Stromal cell of bone marrow (primary cell): Measurements from ENCODE around the gene SECTM1.

ENCODE experiments used
- DNase-seq: peaks from one replicate; pipeline ENCODE4 v3.0.0-alpha.2; 2012; ENCODE audit warnings: low read depth

SECTM1 gene

DNA sequence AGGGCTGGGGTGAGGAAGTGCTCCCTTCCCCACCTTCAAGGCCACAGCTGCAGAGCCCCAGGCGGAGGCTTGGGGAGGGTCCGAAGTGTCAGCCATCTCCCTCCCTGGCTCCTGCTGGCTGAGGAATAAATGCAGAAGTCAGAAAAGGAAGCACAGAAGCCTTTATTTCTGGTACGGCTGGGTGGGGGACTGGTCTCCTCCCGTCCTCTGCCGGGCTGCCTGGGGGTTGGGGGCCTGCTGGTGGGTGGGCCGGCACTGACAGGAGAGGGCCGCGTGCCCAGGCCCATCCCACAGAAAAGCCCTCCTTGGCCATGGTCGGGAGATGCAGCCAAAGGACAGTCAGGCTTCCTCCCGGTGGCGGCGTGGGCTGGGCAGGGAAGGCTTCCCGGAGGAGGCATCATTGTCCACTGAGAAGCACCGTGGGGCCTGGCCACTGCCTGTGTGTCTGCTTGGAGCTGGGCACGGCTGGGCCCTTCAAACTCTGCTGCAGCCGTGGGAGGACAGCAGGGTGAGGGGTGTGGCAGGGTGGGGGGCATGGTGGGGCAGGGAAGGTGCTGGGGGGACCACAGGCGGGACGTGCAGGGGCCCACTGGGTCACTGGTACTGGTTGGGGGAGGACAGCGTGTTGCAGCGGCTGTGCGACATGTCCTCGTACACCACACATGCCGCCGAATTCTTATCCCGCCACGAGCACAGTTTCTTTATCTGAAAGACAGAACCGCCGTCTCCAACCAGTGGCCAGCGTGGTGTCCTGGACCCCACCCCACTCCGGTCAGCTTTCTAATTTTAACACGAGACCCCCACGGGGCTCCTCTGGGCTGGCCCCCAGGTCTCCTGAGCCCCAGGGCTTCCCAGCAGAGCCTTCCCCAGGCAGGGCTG is 18.6 kb downstream of the SECTM1 start:
- no peak for DNase-seq

GRCh38 chr17:82314012-82314726 is 19.4 kb downstream of the SECTM1 start:
- no peak for DNase-seq

- DNase-seq = no peak
Observed at GRCh38 chr17:82313195-82314011, 20.2 kb downstream of the SECTM1 start.

GRCh38 chr17:82311971-82312370 is 21.6 kb downstream of the SECTM1 start:
- DNase-seq = no peak

GRCh38 chr17:82310877-82311276 is 22.7 kb downstream of the SECTM1 start:
- no peak for DNase-seq

DNA sequence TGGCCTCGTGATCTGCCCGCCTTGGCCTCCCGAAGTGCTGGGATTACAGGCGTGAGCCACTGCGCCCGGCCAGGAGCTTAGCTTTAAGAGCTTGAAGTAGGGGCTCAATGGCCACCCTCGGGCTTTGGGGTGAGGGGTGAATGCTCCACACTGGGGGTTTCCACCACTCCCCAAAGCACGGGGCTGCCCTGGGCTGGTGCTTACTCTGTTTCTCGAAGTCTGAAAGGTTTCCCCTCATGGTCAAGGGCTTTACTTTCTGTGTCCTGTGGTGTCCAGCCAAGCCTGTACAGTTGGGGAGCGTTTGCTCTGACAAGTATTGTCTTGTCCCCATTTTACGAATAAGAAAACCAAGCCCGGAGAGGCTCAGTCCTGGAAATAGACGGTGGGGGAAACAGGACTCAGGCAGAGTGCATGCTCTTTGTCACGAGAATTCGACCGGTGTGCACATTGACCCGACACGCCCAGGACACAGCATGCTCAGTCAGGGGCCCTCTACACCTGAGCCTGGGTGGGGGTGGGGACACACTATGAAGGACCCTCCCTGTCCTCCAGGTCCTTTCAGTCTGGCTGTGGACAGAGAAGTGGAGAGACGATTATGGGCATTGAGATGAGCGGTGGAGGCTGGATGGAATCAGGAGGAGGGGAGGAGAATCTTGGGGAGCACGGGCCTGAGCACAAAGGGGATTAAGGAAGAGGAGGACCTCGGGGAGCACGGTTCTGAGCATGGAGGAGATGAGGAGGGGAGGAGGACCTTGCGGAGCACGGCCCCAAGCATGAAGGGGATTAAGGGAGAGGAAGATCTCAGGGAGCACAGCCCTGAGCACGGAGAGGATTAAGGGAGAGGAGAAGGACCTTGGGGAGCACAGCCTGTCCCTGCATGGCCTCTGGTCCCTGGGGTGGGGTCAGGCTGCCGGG is 23.7 kb downstream of the SECTM1 start:
- DNase-seq = no peak

- no peak for DNase-seq
Observed at GRCh38 chr17:82305727-82306300, 27.8 kb downstream of the SECTM1 start.

GRCh38 chr17:82304826-82305726 is 28.5 kb downstream of the SECTM1 start:
- DNase-seq = no peak

GRCh38 chr17:82303944-82304808 is 29.4 kb downstream of the SECTM1 start:
- DNase-seq = no peak

DNA sequence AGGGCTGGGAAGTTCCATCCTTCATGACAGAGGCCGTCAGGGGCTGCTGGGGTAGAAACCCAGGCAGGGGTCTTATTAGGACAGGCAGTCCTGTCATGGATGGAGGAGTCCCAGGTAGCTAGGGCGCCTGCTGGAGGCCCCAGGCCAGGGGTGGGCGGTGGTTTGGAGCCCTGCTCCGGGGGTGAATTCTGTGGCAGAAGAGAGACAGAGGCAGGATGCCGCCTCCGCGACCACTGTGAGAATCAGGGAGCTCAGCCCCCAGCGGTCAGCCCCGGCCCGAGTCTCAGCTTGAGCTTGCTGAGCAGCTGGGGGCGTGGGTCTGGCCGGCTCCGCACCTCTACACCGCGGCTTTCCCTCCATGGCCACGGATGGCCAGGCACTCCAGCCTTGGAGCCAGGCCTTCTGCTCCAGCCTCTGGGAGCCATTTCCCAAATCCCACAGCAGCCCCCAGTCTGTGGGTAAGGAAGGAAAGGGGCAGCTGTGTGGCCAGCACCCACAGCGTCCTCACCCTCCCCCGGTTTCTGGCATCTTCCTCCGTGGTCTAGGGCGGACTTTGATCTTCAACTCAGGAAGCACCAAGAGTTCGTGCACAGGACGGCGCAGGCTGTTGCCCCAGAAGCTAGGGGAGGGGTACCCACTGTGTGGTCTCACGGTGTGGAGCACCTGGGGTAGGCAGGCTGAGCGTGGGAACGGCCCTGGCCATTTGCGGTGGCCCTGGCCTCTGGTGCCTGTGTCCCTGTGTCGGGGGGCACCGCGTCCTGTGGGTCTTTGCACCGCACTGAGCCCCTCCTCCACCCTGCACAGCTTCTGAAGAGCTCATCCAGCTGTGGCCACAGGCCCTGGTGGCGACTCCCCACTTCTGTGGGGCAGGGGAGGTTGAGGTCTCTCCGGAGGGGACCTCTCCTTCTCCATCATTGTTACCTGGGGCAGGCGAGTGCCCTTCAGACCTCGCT is 30.3 kb downstream of the SECTM1 start:
- no peak for DNase-seq

- no peak for DNase-seq
Observed at GRCh38 chr17:82302568-82302963, 31.0 kb downstream of the SECTM1 start.

DNA sequence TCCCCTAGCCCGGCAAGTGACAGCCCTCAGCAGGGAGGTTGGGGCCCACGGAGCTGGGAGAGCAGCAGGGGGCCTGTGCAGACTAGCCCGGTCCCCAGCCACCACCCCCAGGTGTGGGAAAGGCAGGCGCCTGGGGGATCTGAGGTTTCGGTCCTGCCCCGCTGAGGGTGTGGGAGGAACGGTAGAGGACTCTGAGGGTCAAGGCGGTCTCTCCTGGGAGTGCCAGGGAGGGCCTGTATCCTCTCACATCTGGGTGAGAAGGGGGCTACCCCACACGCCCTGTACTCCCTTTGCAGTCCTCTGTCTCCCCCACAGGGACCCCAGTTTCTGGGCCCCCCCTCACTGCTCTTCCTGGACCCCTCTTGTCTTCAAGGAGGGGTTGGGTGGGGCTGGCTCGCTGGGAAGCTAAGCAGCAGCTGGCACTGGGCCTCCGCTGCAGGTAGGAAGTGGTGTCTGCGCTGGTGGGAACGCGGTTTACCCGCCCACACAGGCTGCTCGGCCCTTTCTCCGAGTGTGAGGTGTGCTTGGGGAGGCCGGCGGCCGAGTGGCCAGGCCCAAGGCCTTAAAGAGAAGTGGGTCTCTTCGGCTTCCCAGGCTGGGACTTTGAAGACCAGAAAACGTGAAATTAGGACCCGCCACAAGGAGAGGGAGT is 31.5 kb downstream of the SECTM1 start:
- DNase-seq = no peak

DNA sequence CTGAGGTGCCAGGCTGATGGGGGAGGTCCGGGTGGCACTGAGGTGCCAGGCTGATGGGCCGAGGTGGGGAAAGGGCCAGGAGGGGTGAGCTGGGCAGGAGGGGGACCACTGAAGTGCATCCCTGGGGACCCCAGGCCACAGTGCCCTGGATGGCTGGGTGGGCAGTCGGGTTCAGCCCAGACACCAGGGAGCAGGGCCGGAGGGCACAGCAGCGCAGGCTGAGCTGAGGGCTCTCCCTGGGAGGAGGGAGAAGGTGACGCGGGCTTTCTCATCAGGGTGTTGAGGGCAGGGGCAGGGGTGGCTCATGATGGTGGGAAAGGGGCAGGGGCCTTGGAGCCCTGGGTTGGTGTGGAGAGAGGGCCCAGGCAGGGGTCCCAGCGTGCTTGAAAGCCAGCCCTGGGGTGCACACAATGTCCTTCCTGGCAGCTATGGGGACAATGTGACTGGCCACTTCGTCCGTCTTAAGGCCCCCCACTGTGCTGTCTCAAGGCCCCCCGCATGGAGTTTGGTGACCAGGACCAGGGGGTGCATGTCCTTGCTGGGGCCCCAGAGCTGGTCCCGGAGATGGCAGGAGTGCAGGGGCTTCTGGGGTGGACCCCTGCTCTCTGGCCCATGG is 32.2 kb downstream of the SECTM1 start:
- DNase-seq = no peak

- no peak for DNase-seq
Observed at GRCh38 chr17:82300707-82301270, 32.8 kb downstream of the SECTM1 start.

DNA sequence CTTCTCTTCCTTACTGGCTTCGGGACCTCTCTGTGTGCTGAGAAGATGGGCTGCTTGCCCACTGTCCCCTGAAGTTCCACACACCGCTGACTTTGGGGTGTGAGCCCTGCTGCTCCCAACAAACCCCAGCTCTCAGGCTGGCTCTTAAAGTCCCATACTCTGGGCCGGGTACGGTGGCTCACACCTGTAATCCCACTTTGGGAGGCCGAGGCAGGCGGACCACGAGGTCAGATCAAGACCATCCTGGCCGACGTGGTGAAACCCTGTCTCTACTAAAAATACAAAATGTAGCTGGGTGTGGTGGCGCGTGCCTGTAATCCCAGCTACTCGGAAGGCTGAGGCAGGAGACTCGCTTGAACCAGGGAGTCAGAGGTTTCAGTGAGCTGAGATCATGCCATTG is 33.3 kb downstream of the SECTM1 start:
- DNase-seq = no peak

GRCh38 chr17:82299452-82299851 is 34.1 kb downstream of the SECTM1 start:
- no peak for DNase-seq
